SK-N-SH (cell line): ENCODE data around the gene LYRM2. TPM values are rescaled to one million over a fixed set of nuclear protein-coding genes. Genes with fewer than 3 reads are reported as not detected.

Experiments
- CTCF ChIA-PET: fragments of 300-600, 350-600 bp; formaldehyde crosslinking; extraction: SDS; loops from one replicate; lab custom pipeline; 2021; lab: Yijun Ruan, JAX
- POLR2A ChIA-PET: fragments of 350-600 bp; sonication (Branson Sonifier 250); formaldehyde crosslinking; extraction: SDS; loops from one replicate; lab custom pipeline; 2020; ENCODE audit warnings: antibody characterized with exemption, inconsistent platforms; lab: Yijun Ruan, JAX
- DNase-seq: peaks from one replicate; pipeline ENCODE4 v3.0.0; 2012
- H2AFZ ChIP-seq: fragments of 200-600 bp; sonication (generic); 2 replicates; pipeline ENCODE4 v1.8.1; 2016; ENCODE audit warnings: antibody characterized with exemption, mild to moderate bottlenecking, low read depth
- H3F3A ChIP-seq: fragments of 200-600 bp; sonication (generic); replicated peaks from 2 replicates; pipeline ENCODE3; 2016; ENCODE audit warnings: antibody characterized with exemption, mild to moderate bottlenecking; ENCODE audit not compliant: insufficient read depth
- H3K27ac ChIP-seq, 2 experiments: fragments of 200-500 bp in 1 of 2; fragments of 200-600 bp in 1 of 2; sonication (Bioruptor generic) in 1 of 2; sonication (generic), shearing (Covaris generic) in 1 of 2; 2 replicates each; pipeline versions ENCODE4 v1.5.1 to v1.6.1; 2014 to 2016; ENCODE audit warnings: low read depth in 2 of 2, inconsistent platforms in 1 of 2, low read length in 1 of 2, mild to moderate bottlenecking in 1 of 2, mixed read lengths in 1 of 2
- H3K27me3 ChIP-seq: fragments of 200-600 bp; sonication (generic), shearing (Covaris generic); 2 replicates; pipeline ENCODE4 v1.6.1; 2016; ENCODE audit warnings: mixed run types; ENCODE audit not compliant: insufficient read depth
- H3K36me3 ChIP-seq, 2 experiments: fragments of 200-500 bp in 1 of 2; fragments of 200-600 bp in 1 of 2; sonication (Bioruptor generic) in 1 of 2; sonication (generic) in 1 of 2; replicated peaks in 1 of 2; 2 replicates each; pipeline versions ENCODE3 to v1.5.1; 2014 to 2016; ENCODE audit warnings: low read length in 1 of 2, mild to moderate bottlenecking in 1 of 2; ENCODE audit not compliant: insufficient read depth in 2 of 2, control insufficient read depth in 1 of 2
- H3K4me1 ChIP-seq, 2 experiments: fragments of 200-500 bp in 1 of 2; fragments of 200-600 bp in 1 of 2; sonication (Bioruptor generic) in 1 of 2; sonication (generic), shearing (Covaris generic) in 1 of 2; 2 replicates each; pipeline versions ENCODE4 v1.5.1 to v1.6.1; 2014 to 2016; ENCODE audit warnings: low read depth in 1 of 2, low read length in 1 of 2, mixed run types in 1 of 2; ENCODE audit not compliant: insufficient read depth in 2 of 2, control insufficient read depth in 1 of 2
- H3K4me2 ChIP-seq: fragments of 200-600 bp; sonication (generic), shearing (Covaris generic); 2 replicates; pipeline ENCODE4 v1.6.1; 2017; ENCODE audit warnings: mixed run types
- H3K4me3 ChIP-seq, 2 experiments: fragments of 200-500 bp in 1 of 2; fragments of 200-600 bp in 1 of 2; sonication (Bioruptor generic) in 1 of 2; sonication (generic), shearing (Covaris generic) in 1 of 2; 2 replicates each; pipeline versions ENCODE4 v1.5.1 to v1.8.1; 2014 to 2016; ENCODE audit warnings: low read depth in 2 of 2, inconsistent platforms in 1 of 2, low read length in 1 of 2, mild to moderate bottlenecking in 1 of 2, mixed read lengths in 1 of 2, moderate library complexity in 1 of 2
- H3K79me2 ChIP-seq: fragments of 200-600 bp; sonication (generic); 2 replicates; pipeline ENCODE4 v1.8.1; 2017; ENCODE audit warnings: mild to moderate bottlenecking; ENCODE audit not compliant: insufficient read depth
- H3K9ac ChIP-seq: fragments of 200-600 bp; sonication (generic); 2 replicates; pipeline ENCODE4 v1.6.1; 2017; ENCODE audit warnings: mixed run types
- H3K9me2 ChIP-seq: fragments of 200-600 bp; sonication (generic); 2 replicates; pipeline ENCODE4 v1.6.1; 2017; ENCODE audit warnings: mixed run types
- H3K9me3 ChIP-seq: fragments of 200-600 bp; sonication (generic); 2 replicates; pipeline ENCODE4 v1.6.1; 2017; ENCODE audit warnings: mixed run types, mild to moderate bottlenecking, moderate library complexity
- H4K20me1 ChIP-seq: fragments of 200-600 bp; sonication (generic); 2 replicates; pipeline ENCODE4 v1.6.1; 2017; ENCODE audit warnings: mild to moderate bottlenecking, mixed run types; ENCODE audit not compliant: insufficient read depth
- CHD2 ChIP-seq: fragments of 150-350 bp; IDR thresholded peaks from 2 replicates; pipeline ENCODE4 v1.6.1; 2018; ENCODE audit warnings: low read length; ENCODE audit not compliant: partially characterized antibody
- CTCF ChIP-seq: fragments of 200-600 bp; sonication (generic); IDR thresholded peaks from 2 replicates; pipeline ENCODE4 v1.6.1; 2017; ENCODE audit warnings: antibody characterized with exemption, mild to moderate bottlenecking, moderate library complexity
- FOXJ3 ChIP-seq: sonication (generic); formaldehyde crosslinking; IDR thresholded peaks from 2 replicates; pipeline ENCODE4 v1.5.1; 2020; ENCODE audit warnings: mild to moderate bottlenecking, missing genetic modification reagents
- GATA2 ChIP-seq: sonication (generic); formaldehyde crosslinking; IDR thresholded peaks from 2 replicates; pipeline ENCODE4 v1.5.0; 2020; ENCODE audit warnings: mild to moderate bottlenecking, missing genetic modification reagents
- IRF3 ChIP-seq: fragments of 150-350 bp; IDR thresholded peaks from 2 replicates; pipeline ENCODE4 v1.6.1; 2016; ENCODE audit warnings: mild to moderate bottlenecking, low read depth, low read length
- JUND ChIP-seq: IDR thresholded peaks from 2 replicates; pipeline ENCODE4 v1.4.0; 2012
- MXI1 ChIP-seq: IDR thresholded peaks from 2 replicates; pipeline ENCODE4 v1.6.1; 2012; ENCODE audit warnings: mild to moderate bottlenecking, low read depth, low read length, improper control_type of control experiment
- NFIC ChIP-seq: IDR thresholded peaks from 2 replicates; pipeline ENCODE4 v1.4.0; 2012; ENCODE audit warnings: borderline replicate concordance
- POLR2AphosphoS5 ChIP-seq: IDR thresholded peaks from 2 replicates; pipeline ENCODE4 v1.6.1; 2012; ENCODE audit warnings: low read depth, low read length
- RCOR1 ChIP-seq: fragments of 150-350 bp; IDR thresholded peaks from 2 replicates; pipeline ENCODE4 v1.6.1; 2017; ENCODE audit warnings: antibody characterized with exemption, low read length
- REST ChIP-seq: IDR thresholded peaks from 2 replicates; pipeline ENCODE4 v1.6.1; 2012; ENCODE audit warnings: mild to moderate bottlenecking, low read depth, low read length, moderate library complexity
- RFX5 ChIP-seq: IDR thresholded peaks from 2 replicates; pipeline ENCODE4 v1.6.1; 2012; ENCODE audit warnings: mild to moderate bottlenecking, improper control_type of control experiment, low read length
- RXRA ChIP-seq: IDR thresholded peaks from 2 replicates; pipeline ENCODE4 v1.4.0; 2012; ENCODE audit warnings: low read depth, mild to moderate bottlenecking, borderline replicate concordance
- SIN3A ChIP-seq: IDR thresholded peaks from 2 replicates; pipeline ENCODE4 v1.6.1; 2012; ENCODE audit warnings: low read depth, mild to moderate bottlenecking, low read length, moderate library complexity, borderline replicate concordance
- SMC3 ChIP-seq: IDR thresholded peaks from 2 replicates; pipeline ENCODE4 v1.6.1; 2012; ENCODE audit warnings: low read depth, low read length, improper control_type of control experiment
- TAF1 ChIP-seq: IDR thresholded peaks from 2 replicates; pipeline ENCODE4 v1.6.1; 2012; ENCODE audit warnings: low read depth, mild to moderate bottlenecking, low read length, moderate library complexity, borderline replicate concordance
- TCF12 ChIP-seq: IDR thresholded peaks from 2 replicates; pipeline ENCODE4 v1.4.0; 2012
- TEAD4 ChIP-seq: IDR thresholded peaks from 2 replicates; pipeline ENCODE4 v1.4.0; 2012; ENCODE audit warnings: mild to moderate bottlenecking, borderline replicate concordance; ENCODE audit not compliant: insufficient read depth
- YY1 ChIP-seq: IDR thresholded peaks from 2 replicates; pipeline ENCODE4 v1.4.0; 2012; ENCODE audit warnings: low read depth, mild to moderate bottlenecking
- ZBTB33 ChIP-seq: IDR thresholded peaks from 2 replicates; pipeline ENCODE4 v1.4.0; 2012; ENCODE audit warnings: low read depth, borderline replicate concordance
- WGBS: methylation state at CpG from one replicate; pipeline ENCODE4 v1.1.6; 2017; ENCODE audit warnings: low lambda C conversion rate; 5-methylcytosine and 5-hydroxymethylcytosine counted together
- polyA plus RNA-seq, 3 experiments: library from polyadenylated mRNA; depleted of rRNA; stranded (reverse); fragments of >200 nt; gene quantifications; 2 replicates each; pipeline ENCODE4 v1.2.3, GENCODE V29; 2012

LYRM2 gene
- polyA plus RNA-seq, 1 of the 3 experiments (the other 2 are of a cell fraction) = 14.5 TPM

GRCh38 chr6:89528866-89529265 lies 109.7 kb downstream of the LYRM2 start (continued):
- TF ChIP-seq CTCF (no peak), NFIC (no peak)

- no peak overlapping the region for H3K4me2 ChIP-seq
- ChIA-PET CTCF (no interaction called here), POLR2A (no interaction called here)
- H3K27me3 ChIP-seq = no peaks in the 10 kb centered on the region
- H3K4me1 ChIP-seq = peaks cover 0 to 11% of the 10 kb centered on the region in 2 experiments; a peak in 1 of 4 replicates
- no peaks in the 10 kb centered on the region for H3K9me2 ChIP-seq
- H3K79me2 ChIP-seq = no peaks in the 10 kb centered on the region
- no peak overlapping the region for H3K4me3 ChIP-seq
- no peak overlapping the region for H3K27ac ChIP-seq
- 92% methylated on average over 2 of the region's 2 CpGs for WGBS
- no peaks in the 10 kb centered on the region for H4K20me1 ChIP-seq
- H2AFZ ChIP-seq = no peak overlapping the region
- H3K9me3 ChIP-seq = no peaks in the 10 kb centered on the region
- no peaks in the 10 kb centered on the region for H3F3A ChIP-seq
- TF ChIP-seq SMC3 = no peak
- TF ChIP-seq JUND = no peak
- TF ChIP-seq GATA2 (CRISPR knock-in tag) = no peak
- TF ChIP-seq MXI1 = no peak
- TF ChIP-seq TEAD4 = no peak
- TF ChIP-seq CTCF = no peak
- no peak for TF ChIP-seq TCF12
- no peak for TF ChIP-seq POLR2AphosphoS5
- TF ChIP-seq REST = no peak
- no peak for TF ChIP-seq YY1
- no peak for TF ChIP-seq SIN3A
- no peak for TF ChIP-seq NFIC
- no peak for TF ChIP-seq FOXJ3
- TF ChIP-seq RFX5 = no peak
- no peak for TF ChIP-seq RXRA
- no peak for TF ChIP-seq TAF1
- TF ChIP-seq ZBTB33 = no peak
- TF ChIP-seq CHD2 = no peak
- no peak for TF ChIP-seq RCOR1
- TF ChIP-seq IRF3 = no peak
- no peaks in the 10 kb centered on the region for H3K36me3 ChIP-seq
- no peak for DNase-seq
- no peak overlapping the region for H3K9ac ChIP-seq
Observed at GRCh38 chr6:89527634-89528033, 110.9 kb downstream of the LYRM2 start.
